HEK293 (cell line): ENCODE data around the gene AQP1.

Source experiments
- CTCF ChIA-PET: fragments of 350-600 bp; formaldehyde crosslinking; extraction: SDS; loops from one replicate; lab custom pipeline; 2021; ENCODE audit warnings: antibody characterized with exemption; lab: Yijun Ruan, JAX
- POLR2A ChIA-PET: fragments of 300-600 bp; formaldehyde crosslinking; extraction: SDS; loops from one replicate; lab custom pipeline; 2020; ENCODE audit warnings: antibody characterized with exemption, inconsistent platforms; lab: Yijun Ruan, JAX
- H3K27ac ChIP-seq: fragments of 200-500 bp; sonication (Bioruptor generic); 2 replicates; pipeline ENCODE4 v1.5.1; 2014; ENCODE audit warnings: low read depth, low read length, control low read depth, inconsistent platforms; ENCODE audit errors: extremely low read depth
- H3K36me3 ChIP-seq, 2 experiments: fragments of 200-500 bp in 1 of 2; sonication (Bioruptor generic) in 1 of 2; 1 replicate in 1 of 2; 2 replicates in 1 of 2; pipeline ENCODE4 v1.5.1; 2014 to 2017; ENCODE audit warnings: inconsistent platforms in 2 of 2, low read length in 2 of 2; ENCODE audit not compliant: control insufficient read depth in 2 of 2, insufficient read depth in 1 of 2
- H3K4me1 ChIP-seq: fragments of 200-500 bp; sonication (Bioruptor generic); 2 replicates; pipeline ENCODE4 v1.5.1; 2014; ENCODE audit warnings: mild to moderate bottlenecking, low read length, inconsistent platforms; ENCODE audit not compliant: control insufficient read depth, insufficient read depth
- H3K4me3 ChIP-seq: 2 replicates; pipeline ENCODE4 v1.5.1; 2011; ENCODE audit warnings: low read depth, mild to moderate bottlenecking, control low read depth, low read length, moderate library complexity
- H3K9me3 ChIP-seq: fragments of 200-500 bp; sonication (Bioruptor generic); 2 replicates; pipeline ENCODE4 v1.5.1; 2014; ENCODE audit warnings: low read depth, low read length, inconsistent platforms; ENCODE audit not compliant: control insufficient read depth, insufficient read depth
- BCL11B ChIP-seq: fragments of 450-650 bp; formaldehyde crosslinking; IDR thresholded peaks from 2 replicates; pipeline ENCODE4 v1.5.1; 2016; ENCODE audit warnings: low read depth, missing biosample characterization, missing genetic modification characterization
- IKZF3 ChIP-seq: fragments of 450-650 bp; IDR thresholded peaks from 2 replicates; pipeline ENCODE4 v1.5.0; 2018; ENCODE audit warnings: missing biosample characterization, mild to moderate bottlenecking, missing genetic modification characterization, moderate library complexity
- RBAK ChIP-seq: fragments of 450-650 bp; formaldehyde crosslinking; IDR thresholded peaks from 2 replicates; pipeline ENCODE4 v1.5.1; 2016; ENCODE audit warnings: missing biosample characterization, missing genetic modification characterization
- WT1 ChIP-seq: fragments of 450-650 bp; formaldehyde crosslinking; IDR thresholded peaks from 2 replicates; pipeline ENCODE4 v1.5.1; 2016; ENCODE audit warnings: missing biosample characterization, missing genetic modification characterization
- ZBTB17 ChIP-seq: fragments of 450-650 bp; formaldehyde crosslinking; IDR thresholded peaks from 2 replicates; pipeline ENCODE4 v1.5.1; 2016; ENCODE audit warnings: missing biosample characterization, missing genetic modification characterization
- ZNF132 ChIP-seq: fragments of 450-650 bp; formaldehyde crosslinking; IDR thresholded peaks from 2 replicates; pipeline ENCODE4 v1.5.1; 2017; ENCODE audit warnings: missing biosample characterization, missing genetic modification characterization, borderline replicate concordance
- ZNF155 ChIP-seq: fragments of 450-650 bp; formaldehyde crosslinking; IDR thresholded peaks from 2 replicates; pipeline ENCODE4 v1.5.1; 2016; ENCODE audit warnings: missing biosample characterization, missing genetic modification characterization
- ZNF223 ChIP-seq: fragments of 450-650 bp; formaldehyde crosslinking; IDR thresholded peaks from 2 replicates; pipeline ENCODE4 v1.5.1; 2016; ENCODE audit warnings: missing biosample characterization, missing genetic modification characterization
- ZNF23 ChIP-seq: fragments of 450-650 bp; formaldehyde crosslinking; IDR thresholded peaks from 2 replicates; pipeline ENCODE4 v1.5.1; 2016; ENCODE audit warnings: missing biosample characterization, missing genetic modification characterization, borderline replicate concordance
- ZNF239 ChIP-seq: fragments of 450-650 bp; formaldehyde crosslinking; IDR thresholded peaks from 2 replicates; pipeline ENCODE4 v1.5.1; 2016; ENCODE audit warnings: missing biosample characterization, missing genetic modification characterization
- ZNF530 ChIP-seq: fragments of 450-650 bp; formaldehyde crosslinking; IDR thresholded peaks from 2 replicates; pipeline ENCODE4 v1.5.1; 2016; ENCODE audit warnings: low read depth, missing biosample characterization, missing genetic modification characterization
- ZNF544 ChIP-seq: fragments of 450-650 bp; formaldehyde crosslinking; IDR thresholded peaks from 2 replicates; pipeline ENCODE4 v1.5.0; 2017; ENCODE audit warnings: missing biosample characterization, missing genetic modification characterization
- ZNF654 ChIP-seq: fragments of 450-650 bp; formaldehyde crosslinking; IDR thresholded peaks from 2 replicates; pipeline ENCODE4 v1.5.1; 2016; ENCODE audit warnings: low read depth, missing biosample characterization, missing genetic modification characterization
- ZNF785 ChIP-seq: fragments of 450-650 bp; formaldehyde crosslinking; IDR thresholded peaks from 2 replicates; pipeline ENCODE4 v1.5.1; 2016; ENCODE audit warnings: missing biosample characterization, missing genetic modification characterization
- ZNF837 ChIP-seq: fragments of 450-650 bp; formaldehyde crosslinking; IDR thresholded peaks from 2 replicates; pipeline ENCODE4 v1.5.1; 2016; ENCODE audit warnings: missing biosample characterization, missing genetic modification characterization
- ZXDB ChIP-seq: fragments of 450-650 bp; formaldehyde crosslinking; IDR thresholded peaks from 2 replicates; pipeline ENCODE4 v1.5.1; 2016; ENCODE audit warnings: missing biosample characterization, missing genetic modification characterization
- TF ChIP-seq, protein P1 (sequence below): fragments of 450-650 bp; formaldehyde crosslinking; IDR thresholded peaks from 2 replicates; pipeline ENCODE4 v1.5.1; 2017; ENCODE audit warnings: missing biosample characterization, missing genetic modification characterization
- TF ChIP-seq, protein P2 (sequence below): fragments of 450-650 bp; formaldehyde crosslinking; IDR thresholded peaks from 2 replicates; pipeline ENCODE4 v1.5.1; 2017; ENCODE audit warnings: missing biosample characterization, missing genetic modification characterization
- TF ChIP-seq, protein P3 (sequence below): IDR thresholded peaks from 2 replicates; pipeline ENCODE4 v1.6.1; 2011; ENCODE audit warnings: mild to moderate bottlenecking, low read depth, low read length, borderline replicate concordance
- TF ChIP-seq, protein P4 (sequence below): fragments of 450-650 bp; formaldehyde crosslinking; IDR thresholded peaks from 2 replicates; pipeline ENCODE4 v1.5.1; 2016; ENCODE audit warnings: missing biosample characterization, missing genetic modification characterization
- TF ChIP-seq, protein P5 (sequence below): fragments of 450-650 bp; formaldehyde crosslinking; IDR thresholded peaks from 2 replicates; pipeline ENCODE4 v1.5.0; 2017; ENCODE audit warnings: missing biosample characterization, missing genetic modification characterization, borderline replicate concordance

AQP1 gene

DNA sequence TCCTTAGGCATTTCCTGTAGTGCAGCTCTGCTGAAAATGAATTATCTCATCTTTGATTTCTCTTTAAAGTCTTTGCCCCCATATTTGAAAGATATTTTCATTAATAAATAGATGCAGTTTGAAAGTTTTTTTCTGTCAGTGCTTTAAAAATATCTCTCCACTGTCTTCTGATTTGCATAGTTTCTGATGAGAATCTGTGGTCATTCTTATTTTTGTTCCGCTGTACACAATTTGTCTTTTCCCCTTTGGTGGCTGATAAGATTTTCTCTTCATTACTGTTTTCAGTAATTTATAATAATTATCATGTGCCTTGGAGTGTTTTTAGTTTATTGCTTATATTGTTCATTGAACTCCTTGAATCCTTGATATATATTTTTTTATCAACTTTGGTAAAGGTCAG is 45.1 kb downstream of the AQP1 start:
- POLR2A ChIA-PET, result no interaction called here
- Histone ChIP-seq H3K4me3 (no peak overlapping the region), H3K27ac (no peak overlapping the region), H3K4me1 (no peaks in the 10 kb centered on the region), H3K9me3 (no peaks in the 10 kb centered on the region), H3K36me3 (no peaks in the 10 kb centered on the region)
- no peak for TF ChIP-seq ZNF530
- TF ChIP-seq, protein P1, sequence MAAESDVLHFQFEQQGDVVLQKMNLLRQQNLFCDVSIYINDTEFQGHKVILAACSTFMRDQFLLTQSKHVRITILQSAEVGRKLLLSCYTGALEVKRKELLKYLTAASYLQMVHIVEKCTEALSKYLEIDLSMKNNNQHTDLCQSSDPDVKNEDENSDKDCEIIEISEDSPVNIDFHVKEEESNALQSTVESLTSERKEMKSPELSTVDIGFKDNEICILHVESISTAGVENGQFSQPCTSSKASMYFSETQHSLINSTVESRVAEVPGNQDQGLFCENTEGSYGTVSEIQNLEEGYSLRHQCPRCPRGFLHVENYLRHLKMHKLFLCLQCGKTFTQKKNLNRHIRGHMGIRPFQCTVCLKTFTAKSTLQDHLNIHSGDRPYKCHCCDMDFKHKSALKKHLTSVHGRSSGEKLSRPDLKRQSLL (tag by site-specific recombination), result no peak
- no peak for TF ChIP-seq ZNF23 (tag by site-specific recombination)
- TF ChIP-seq, protein P2, sequence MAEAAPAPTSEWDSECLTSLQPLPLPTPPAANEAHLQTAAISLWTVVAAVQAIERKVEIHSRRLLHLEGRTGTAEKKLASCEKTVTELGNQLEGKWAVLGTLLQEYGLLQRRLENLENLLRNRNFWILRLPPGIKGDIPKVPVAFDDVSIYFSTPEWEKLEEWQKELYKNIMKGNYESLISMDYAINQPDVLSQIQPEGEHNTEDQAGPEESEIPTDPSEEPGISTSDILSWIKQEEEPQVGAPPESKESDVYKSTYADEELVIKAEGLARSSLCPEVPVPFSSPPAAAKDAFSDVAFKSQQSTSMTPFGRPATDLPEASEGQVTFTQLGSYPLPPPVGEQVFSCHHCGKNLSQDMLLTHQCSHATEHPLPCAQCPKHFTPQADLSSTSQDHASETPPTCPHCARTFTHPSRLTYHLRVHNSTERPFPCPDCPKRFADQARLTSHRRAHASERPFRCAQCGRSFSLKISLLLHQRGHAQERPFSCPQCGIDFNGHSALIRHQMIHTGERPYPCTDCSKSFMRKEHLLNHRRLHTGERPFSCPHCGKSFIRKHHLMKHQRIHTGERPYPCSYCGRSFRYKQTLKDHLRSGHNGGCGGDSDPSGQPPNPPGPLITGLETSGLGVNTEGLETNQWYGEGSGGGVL, result no peak
- CTCF ChIA-PET, result interaction anchor here (1.5 to 5.0 kb wide), 3 partner anchors 18 to 166 kb away, joined by 5 to 33 read pairs (median 10); no protein-coding TSS in a partner anchor

DNA sequence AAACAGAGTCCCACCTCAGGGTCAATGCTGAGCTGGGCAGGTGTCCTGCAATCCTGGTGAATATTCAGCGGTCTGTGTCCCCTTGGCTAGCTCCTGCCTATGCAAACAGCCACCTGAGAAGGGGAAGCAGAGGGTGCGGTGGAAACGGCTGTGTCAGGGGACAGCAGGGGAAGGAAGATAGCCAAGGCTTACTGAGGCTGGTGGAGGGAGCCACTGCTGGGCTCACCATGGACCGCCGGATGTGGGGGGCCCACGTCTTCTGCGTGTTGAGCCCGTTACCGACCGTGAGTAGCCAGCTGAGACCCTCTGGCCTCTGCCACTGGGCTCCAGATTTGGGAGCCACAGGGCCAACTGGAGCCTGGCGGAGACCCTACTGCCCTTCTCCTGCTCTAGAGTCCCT is 52.2 kb downstream of the AQP1 start, which contains the start of gene GHRHR:
TSS of gene GHRHR (plus strand) at position 112 of the 400 bp plus-strand sequence. CDS start at position 228, 116 bp downstream.
- TF ChIP-seq RBAK (tag by site-specific recombination), result no peak
- no peak for TF ChIP-seq WT1 (tag by site-specific recombination)
- no peak within 1 kb of the TSS for H3K27ac ChIP-seq
- no peaks in the 10 kb centered on the region for H3K9me3 ChIP-seq
- ChIA-PET CTCF (interaction anchor here (0.6 to 0.8 kb wide), 2 partner anchors 20 to 652 kb away, joined by 4 read pairs; no protein-coding TSS in a partner anchor), POLR2A (no interaction called here)
- no peak within 1 kb of the TSS for H3K4me3 ChIP-seq
- H3K36me3 ChIP-seq, result no peaks in the 10 kb centered on the region
- no peaks in the 10 kb centered on the region for H3K4me1 ChIP-seq

DNA sequence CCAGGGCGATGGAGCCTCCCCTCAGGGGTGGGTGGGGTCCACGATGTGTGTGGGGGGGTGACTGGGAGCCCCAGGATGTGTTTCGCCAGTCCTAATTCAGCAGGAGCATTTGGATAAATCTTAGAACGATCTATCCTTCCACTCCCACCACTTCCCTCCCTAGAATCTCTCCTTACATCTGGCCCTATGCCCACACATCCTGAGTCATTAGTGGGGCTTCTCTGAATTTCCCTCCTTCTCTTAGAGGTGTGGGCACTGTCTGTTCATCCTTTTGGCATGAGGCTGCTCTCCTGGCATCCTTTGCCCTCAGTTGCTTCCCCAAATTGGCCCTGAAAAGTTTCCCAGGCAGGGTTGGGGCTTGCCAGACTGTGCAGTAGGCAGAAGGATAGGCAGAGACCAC is 53.7 kb downstream of the AQP1 start:
- Histone ChIP-seq H3K4me1 (no peaks in the 10 kb centered on the region), H3K4me3 (no peak overlapping the region), H3K36me3 (no peaks in the 10 kb centered on the region), H3K27ac (no peak overlapping the region), H3K9me3 (no peaks in the 10 kb centered on the region)
- POLR2A ChIA-PET, result no interaction called here
- TF ChIP-seq ZNF239 (tag by site-specific recombination) (no peak), IKZF3 (tag by site-specific recombination) (no peak)
- TF ChIP-seq, protein P3, sequence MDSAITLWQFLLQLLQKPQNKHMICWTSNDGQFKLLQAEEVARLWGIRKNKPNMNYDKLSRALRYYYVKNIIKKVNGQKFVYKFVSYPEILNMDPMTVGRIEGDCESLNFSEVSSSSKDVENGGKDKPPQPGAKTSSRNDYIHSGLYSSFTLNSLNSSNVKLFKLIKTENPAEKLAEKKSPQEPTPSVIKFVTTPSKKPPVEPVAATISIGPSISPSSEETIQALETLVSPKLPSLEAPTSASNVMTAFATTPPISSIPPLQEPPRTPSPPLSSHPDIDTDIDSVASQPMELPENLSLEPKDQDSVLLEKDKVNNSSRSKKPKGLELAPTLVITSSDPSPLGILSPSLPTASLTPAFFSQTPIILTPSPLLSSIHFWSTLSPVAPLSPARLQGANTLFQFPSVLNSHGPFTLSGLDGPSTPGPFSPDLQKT, result no peak
- CTCF ChIA-PET, result interaction anchor here (0.7 to 0.8 kb wide), 2 partner anchors 13 to 42 kb away, joined by 3 to 4 read pairs; no protein-coding TSS in a partner anchor

DNA sequence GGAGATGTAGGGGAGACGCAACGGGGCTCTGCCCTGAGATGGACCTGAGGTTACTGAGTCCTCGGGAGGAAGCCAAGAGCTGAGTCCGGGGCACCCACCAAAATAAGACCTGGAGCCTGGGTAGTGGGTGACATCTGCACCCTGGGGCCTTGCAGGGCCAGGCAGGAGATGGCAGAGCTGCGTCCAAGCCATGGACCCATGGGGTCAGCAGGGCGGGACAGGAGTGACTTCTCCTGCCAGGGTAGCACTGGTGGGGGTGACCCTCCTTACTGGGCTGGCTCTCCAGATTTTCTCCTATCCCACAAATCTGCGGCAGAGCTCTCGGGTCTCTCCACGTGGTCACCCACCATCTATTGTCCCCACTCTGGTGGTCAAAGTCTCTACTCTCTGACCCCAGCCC is 54.2 kb downstream of the AQP1 start:
- ChIA-PET CTCF (interaction anchor here (0.7 to 0.8 kb wide), 2 partner anchors 13 to 1497 kb away, joined by 3 to 4 read pairs; no protein-coding TSS in a partner anchor), POLR2A (no interaction called here)
- TF ChIP-seq ZXDB (tag by site-specific recombination) (no peak), ZNF223 (tag by site-specific recombination) (no peak), ZNF132 (no peak), ZNF155 (tag by site-specific recombination) (no peak), ZNF544 (no peak), ZNF654 (tag by site-specific recombination) (no peak), BCL11B (tag by site-specific recombination) (no peak), ZNF837 (tag by site-specific recombination) (no peak), ZNF785 (tag by site-specific recombination) (no peak), ZBTB17 (tag by site-specific recombination) (no peak)
- TF ChIP-seq, protein P4, sequence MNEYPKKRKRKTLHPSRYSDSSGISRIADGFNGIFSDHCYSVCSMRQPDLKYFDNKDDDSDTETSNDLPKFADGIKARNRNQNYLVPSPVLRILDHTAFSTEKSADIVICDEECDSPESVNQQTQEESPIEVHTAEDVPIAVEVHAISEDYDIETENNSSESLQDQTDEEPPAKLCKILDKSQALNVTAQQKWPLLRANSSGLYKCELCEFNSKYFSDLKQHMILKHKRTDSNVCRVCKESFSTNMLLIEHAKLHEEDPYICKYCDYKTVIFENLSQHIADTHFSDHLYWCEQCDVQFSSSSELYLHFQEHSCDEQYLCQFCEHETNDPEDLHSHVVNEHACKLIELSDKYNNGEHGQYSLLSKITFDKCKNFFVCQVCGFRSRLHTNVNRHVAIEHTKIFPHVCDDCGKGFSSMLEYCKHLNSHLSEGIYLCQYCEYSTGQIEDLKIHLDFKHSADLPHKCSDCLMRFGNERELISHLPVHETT (tag by site-specific recombination), result no peak
- TF ChIP-seq, protein P5, sequence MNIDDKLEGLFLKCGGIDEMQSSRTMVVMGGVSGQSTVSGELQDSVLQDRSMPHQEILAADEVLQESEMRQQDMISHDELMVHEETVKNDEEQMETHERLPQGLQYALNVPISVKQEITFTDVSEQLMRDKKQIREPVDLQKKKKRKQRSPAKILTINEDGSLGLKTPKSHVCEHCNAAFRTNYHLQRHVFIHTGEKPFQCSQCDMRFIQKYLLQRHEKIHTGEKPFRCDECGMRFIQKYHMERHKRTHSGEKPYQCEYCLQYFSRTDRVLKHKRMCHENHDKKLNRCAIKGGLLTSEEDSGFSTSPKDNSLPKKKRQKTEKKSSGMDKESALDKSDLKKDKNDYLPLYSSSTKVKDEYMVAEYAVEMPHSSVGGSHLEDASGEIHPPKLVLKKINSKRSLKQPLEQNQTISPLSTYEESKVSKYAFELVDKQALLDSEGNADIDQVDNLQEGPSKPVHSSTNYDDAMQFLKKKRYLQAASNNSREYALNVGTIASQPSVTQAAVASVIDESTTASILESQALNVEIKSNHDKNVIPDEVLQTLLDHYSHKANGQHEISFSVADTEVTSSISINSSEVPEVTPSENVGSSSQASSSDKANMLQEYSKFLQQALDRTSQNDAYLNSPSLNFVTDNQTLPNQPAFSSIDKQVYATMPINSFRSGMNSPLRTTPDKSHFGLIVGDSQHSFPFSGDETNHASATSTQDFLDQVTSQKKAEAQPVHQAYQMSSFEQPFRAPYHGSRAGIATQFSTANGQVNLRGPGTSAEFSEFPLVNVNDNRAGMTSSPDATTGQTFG (tag by site-specific recombination), result no peak

More for the DNA sequence above, 54.2 kb downstream of the AQP1 start:
- no peak overlapping the region for H3K4me3 ChIP-seq
- H3K9me3 ChIP-seq, result no peaks in the 10 kb centered on the region
- no peaks in the 10 kb centered on the region for H3K4me1 ChIP-seq
- H3K36me3 ChIP-seq, result no peaks in the 10 kb centered on the region
- no peak overlapping the region for H3K27ac ChIP-seq
